GM19328 (cell line): Measurements from ENCODE around the gene NCLN.
"Not testable (repeated sequence)": the region's sequence is repeated elsewhere in the genome, so short reads cannot be mapped to it uniquely, and the experiment has no call there.

Experiments
- ATAC-seq: cut with Tn5 transposase; IDR thresholded peaks from one replicate; pipeline ENCODE4 v1.9.1; 2021; ENCODE audit warnings: mild to moderate bottlenecking, moderate library complexity; ENCODE audit not compliant: unreplicated experiment

Gene NCLN

DNA sequence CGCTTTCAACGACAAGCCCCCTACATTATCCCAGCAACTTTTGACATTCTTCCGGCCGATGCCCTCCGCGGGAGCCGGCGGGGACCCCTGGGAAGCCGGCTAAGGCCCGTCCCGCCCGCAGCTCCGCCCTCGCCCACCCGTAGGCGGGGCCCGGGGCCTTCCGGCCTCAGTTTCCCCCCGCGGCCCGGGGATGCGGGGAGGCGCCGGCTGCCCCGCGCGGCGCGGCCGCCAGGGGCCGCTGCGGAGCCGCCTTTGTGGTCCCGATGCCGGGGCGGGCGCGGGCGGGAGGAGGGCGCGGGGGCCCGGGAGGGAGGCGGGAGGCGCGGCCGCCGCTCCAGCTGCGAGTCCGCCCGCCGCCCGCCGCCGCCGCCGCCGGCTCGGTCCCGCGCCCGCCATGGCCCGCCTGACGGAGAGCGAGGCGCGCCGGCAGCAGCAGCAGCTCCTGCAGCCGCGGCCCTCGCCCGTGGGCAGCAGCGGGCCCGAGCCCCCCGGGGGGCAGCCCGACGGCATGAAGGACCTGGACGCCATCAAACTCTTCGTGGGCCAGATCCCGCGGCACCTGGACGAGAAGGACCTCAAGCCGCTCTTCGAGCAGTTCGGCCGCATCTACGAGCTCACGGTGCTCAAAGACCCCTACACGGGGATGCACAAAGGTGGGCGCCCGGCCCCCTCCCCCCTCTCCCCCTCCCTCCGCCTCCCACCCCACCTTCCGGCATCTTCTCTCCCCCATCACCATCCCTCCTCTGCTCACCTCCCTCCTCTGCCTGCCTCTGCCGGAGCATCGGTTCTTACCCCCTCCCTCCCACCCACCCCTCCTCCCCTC is 38.8 kb downstream of the NCLN start, which contains the start of gene CELF5:
Gene CELF5 (plus strand): TSS at position 316 of the 823 bp plus-strand sequence. CDS start 79 bp downstream, at position 395.
- no peak for ATAC-seq

DNA sequence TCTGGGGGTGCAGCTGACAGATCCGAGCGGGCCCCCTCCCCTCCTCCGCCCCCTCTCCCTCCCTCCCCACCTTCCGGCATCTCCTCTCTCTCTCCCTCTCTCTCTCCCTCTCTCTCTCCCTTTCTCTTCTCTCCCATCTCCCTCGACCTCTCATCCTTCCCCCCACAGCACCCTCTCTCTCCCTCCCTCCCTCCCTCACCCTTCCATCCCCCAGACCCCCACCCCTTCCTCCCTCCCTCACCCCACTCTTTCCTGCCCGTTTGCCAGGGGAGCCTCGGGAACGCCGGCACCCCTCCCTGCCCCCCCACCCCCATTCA is 39.4 kb downstream of the NCLN start:
- ATAC-seq: no peak

DNA sequence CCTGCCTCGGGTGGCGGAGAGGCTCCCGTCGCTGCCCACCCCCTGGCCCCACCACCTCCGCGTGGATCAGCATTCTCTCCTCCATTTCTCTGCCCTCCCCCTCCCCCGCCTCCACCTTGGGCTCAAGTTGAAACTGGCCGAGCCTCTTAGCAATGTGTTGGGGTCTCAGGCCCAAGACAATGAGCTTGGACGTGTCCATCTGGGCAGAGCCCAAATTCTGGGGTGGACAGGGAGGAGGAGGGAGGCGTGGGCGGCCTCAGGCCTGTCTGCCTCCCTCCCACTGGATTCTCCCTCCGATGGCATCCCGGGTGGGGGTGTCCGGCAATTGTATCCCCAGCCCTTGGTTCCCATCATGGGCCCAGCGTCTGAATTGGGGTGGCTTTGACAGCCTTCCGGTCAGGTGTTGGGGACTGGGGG is 40.0 kb downstream of the NCLN start:
- ATAC-seq: no peak

DNA sequence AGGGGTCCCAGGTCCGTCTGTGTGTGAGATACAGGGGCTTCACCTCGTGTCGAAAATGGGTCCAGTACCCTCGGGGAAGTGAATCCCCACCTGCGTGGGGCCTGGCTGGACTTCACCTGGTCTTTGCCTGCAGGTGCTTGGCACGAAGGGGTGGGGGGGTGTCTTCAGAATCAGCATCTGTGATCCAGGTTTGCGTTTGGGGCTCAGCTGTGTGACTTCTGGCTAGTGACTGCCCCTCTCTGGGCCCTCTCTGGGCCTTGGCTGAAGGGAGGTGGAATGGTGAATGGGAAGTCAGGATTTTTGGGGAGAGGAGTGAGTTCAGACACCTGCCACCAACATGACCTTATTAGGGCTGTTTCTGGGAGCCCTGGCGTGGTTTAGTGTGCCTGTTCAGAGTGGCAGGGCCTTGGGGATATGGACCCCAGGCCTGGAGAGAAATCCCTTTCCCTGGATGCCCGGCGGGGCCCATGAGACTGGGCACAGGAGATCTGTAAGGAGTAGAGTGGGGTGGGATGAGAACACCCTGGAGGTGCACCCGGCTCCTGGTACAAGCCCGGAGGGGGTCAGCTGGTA is 41.4 kb downstream of the NCLN start:
- ATAC-seq: no peak

DNA sequence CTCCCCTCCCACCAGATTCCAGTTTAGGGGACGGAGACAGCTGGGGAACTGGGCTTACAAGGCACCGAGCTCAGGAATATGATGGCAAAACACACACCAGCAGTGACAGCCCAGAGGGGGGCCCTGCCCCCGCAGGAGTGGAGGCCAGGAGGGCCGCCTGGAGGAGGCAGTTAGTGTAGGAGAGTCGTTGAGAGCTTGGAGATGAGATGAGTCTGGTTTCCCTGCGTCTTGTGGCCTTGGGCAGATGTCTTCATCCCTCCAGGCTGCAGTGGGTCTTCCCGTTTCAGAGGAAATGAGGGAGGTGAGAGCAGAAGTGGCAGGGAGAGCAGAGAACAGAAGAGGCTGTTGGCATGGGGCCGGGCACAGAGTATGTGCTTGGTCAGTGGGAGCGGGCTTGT is 43.6 kb downstream of the NCLN start:
- no peak for ATAC-seq

DNA sequence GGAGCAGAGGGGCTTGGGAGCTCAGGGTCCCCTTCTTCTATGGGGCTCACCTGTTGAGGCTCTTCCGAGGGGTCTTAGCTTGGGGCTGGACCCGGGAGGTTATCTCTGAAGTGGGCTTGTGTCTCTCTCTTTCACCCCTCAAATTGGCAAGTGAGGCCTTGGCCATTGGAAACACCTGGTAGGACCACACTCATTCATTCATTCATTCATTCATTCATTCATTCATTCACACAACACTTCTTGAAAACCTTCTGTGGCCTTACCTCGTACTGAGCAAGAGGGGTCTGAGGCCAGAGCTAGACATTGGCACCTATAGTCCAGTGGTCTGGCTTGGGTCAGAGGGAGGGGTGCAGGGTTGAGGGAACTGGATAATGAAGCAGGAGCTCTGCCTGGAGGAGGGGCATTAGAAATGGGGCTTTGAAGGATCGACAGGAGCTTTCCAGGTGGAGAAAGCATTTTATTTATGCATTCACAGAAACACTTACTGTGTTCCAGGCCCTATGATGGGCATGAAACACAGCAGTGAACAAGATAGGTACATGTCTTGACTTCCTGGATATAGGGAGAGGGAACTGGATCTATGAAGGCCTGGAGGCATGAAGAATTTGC is 44.3 kb downstream of the NCLN start:
- ATAC-seq: no peak

DNA sequence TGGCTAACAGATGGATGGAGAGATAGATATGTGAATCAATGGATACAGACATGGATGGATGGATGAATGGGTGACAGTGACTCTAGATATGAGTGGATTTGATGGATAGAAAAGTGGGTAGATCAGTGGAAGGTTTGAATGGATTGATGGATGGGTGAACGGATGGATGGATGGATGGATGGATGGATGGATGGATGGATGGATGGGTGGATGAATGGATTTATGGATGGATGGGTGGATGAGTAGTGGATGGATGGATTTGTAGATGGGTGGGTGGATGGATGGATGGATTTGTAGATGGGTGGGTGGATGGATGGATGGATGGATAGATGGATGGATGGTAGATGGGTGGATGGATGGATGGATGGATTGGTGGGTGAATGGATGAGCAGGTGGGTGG is 45.6 kb downstream of the NCLN start:
- ATAC-seq: no peak

DNA sequence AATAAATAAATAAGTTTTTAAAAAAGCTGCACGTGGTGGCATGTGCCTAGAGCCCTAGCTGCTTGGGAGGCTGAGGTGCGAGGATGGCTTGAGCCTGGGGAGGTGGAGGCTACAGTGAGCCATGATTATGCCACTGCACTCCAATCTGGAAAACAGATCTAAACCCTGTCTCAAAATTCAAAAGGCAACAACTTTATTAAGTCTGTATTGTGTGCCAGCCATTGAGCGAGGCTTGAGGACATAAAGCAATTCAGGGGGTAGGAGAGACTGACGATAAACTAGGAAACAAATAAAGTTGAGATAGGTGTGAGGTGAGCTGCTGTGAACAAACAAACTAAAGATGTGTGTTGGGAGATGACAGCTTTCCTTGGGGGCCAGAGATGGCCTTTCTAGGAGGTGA is 47.4 kb downstream of the NCLN start:
- no peak for ATAC-seq

DNA sequence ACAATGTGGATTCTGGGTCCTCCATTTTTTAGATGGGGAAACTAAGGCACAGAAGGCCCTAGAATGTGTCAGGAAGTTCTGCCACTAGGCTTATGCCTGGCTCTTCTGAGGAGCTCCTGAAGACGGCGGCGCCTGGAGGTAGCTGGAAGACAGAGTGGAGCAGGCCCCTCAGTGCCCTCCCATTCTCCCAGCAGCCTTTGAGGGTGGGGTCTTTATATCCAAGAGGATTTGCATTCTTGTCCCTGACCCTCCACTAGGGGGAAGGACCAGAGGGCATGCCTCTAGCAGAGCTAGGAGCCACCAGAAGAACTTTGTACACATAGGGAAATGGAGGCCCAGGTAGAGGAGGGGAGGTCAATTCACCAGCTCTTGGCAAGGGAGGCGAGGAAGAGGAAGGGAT is 48.1 kb downstream of the NCLN start:
- no peak for ATAC-seq

DNA sequence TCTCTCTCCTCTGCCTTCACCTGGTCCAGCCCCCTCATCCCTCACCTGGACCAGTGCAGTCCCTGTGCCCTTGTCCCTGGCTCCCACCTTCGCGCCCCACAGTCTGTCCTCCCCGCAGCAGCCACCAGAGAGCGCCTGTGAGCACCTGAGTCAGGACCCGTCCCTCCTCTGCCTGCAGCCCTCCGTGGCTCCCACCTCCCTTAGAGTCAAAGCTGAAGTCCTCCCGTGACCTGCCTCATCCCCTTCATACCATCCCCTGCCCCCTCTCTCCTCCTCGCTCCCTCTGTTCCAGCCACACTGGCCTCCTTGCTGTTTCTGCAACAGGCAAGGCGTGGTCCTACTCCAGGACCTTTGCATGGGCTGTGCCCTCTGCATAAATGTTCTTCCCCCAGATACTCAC is 49.1 kb downstream of the NCLN start:
- no peak for ATAC-seq

DNA sequence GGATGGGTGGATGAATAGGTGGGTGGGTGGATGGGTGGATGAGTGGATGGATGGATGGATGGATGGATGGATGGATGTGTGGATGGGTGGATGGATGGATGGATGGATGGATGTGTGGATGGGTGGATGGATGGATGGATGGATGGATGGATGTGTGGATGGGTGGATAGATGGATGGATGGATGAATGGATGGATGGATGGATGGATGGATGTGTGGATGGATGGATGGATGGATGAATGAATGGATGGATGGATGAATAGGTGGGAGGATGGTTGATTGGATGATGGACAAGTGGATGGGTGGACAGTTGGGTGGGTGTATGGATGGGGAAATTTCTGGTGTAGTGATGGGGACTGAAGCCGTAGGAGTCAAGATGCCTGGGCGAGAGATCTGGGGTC is 49.9 kb downstream of the NCLN start:
- ATAC-seq: not testable (repeated sequence)

DNA sequence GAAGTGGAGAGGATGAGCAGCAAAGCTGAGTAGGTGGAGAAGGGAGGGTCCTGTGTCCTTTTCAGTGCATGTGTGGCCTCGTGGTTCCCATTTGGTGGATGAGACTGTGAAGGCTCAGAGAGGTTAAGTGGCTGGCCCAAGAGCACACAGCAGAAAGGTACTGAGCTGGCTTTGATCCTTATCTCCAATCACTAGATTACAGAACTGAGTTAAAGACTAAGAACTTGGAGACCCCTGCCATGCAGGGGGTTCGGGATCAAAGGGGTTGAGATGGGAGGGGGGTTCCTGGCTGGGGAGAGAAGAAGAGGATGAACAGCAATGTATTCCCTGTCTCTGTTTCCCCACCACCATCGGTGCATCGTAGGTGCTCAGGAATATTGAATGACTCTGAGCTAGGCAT is 50.5 kb downstream of the NCLN start:
- no peak for ATAC-seq

DNA sequence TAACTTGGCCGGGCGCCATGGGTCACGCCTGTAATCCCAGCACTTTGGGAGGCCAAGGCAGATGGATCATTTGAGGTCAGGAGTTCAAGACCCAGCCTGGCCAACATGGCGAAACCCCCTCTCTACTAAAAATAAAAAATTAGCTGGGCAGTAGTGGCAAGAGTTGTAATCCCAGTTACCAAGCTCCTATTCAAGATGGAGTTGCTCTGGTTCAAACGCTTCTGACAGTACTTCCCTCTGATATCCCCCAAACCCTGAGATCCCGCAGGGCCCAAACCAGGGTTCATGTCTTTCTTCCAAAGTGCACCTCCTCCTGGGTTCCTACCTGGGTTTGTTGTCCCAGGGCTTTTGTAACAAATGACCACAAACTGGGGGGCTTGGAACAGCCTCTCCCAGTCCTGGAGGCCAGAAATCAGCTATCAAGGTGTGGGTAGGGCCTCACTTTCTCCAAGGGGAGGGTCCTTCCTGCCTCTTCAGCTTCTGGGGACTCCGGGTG is 52.4 kb downstream of the NCLN start:
- ATAC-seq: no peak

DNA sequence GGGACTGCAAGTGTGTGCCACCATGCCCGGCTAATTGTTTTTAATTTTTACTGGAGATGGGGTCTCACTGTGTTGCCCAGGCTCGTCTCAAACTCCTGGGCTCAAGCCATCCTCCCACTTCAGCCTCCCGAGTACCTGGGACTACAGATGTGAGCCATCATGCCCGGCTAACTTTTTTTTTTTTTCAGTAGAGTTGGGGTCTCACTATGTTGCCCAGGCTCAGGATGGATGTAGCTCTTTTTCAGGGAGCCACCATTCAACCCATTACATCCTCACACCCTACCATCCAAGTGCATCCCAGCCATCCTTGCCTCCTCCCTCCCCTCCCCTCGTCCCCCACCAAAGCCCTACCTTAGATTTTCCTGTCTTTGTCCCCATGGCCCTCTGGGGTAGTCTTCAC is 53.6 kb downstream of the NCLN start:
- no peak for ATAC-seq

DNA sequence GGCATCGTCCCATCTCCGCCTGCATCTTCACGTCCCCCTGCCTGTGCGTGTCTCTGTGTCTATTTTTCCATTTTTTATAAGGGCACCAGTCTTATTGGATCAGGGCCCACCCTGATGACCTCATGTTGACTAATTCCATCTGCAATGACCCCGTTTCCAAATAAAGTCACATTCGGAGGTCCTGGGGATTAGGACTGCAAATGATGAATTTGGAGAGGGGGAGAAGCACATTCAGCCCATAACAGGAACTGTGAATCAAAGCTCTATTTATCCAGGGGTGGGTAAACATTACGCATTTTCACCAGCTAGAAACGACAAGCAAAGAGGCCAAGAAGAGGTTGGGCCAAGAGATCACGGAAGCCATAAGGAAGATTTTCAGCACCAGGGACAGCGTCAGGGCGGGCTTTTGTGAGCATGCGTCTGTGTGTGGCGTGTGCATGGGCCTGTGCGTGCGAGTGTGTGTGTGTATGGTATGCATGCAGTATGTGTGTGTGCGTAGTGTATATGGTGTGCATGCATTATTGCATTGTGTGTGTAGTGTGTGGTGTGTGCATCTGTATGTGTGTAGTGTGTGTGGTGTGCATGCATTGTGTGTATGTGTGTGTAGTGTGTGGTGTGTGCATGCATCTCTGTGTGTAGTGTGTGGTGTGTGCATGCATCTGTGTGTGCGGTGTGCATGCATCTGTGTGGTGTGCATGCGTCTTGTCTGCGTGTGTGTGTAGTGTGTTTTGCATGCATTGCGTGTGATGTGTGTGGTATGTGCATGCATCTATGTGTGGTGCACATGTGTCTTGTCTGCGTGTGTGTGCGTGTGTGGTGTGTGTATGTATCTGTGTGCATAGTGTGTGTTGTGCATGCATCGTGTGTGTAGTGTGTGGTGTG is 58.3 kb downstream of the NCLN start:
- no peak for ATAC-seq

DNA sequence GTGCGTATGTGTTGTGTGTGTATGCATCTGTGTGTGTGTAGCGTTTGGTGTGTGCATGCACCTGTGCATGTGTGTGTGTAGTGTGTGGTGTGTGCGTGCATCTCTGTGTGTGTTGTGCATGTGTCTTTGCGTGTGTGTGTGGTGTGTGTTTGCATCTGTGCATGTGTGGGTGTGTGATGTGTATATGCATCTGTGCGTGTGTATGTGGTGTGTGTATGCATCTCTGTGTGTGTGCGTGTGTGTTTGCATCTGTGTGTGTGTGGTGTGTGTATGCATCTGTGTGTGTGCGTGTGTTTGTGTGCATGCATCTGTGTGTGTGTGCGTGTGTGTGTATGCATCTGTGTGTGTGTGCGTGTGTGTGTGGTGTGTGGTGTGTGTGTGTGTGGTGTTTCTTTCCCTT is 59.3 kb downstream of the NCLN start:
- ATAC-seq: no peak

DNA sequence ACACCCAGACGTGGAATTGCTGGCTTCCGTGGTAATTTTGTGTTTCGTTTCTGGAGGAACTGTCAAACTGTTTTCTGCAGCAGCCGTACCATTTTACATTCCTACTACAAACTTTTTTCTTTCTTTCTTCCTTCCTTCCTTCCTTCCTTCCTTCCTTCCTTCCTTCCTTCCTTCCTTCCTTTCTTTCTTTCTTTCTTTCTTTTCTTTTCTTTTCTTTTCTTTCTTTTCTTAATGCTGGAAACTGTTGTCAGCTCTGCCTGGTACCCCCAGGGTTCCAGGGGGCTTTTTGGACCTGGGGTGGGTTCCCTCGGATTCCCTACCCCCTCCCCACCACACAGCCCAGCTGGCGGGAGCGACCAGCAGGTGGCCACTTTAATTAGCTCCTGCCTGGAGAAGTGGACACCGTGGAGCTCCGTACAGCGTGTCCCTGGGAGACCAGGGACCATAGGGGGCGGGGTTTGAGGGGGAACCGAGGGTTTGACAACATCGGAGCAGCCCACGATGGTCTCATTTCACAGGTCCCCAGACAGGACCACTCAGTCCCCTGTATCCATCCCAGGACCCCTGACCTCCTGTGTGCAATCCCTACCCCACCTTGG is 63.1 kb downstream of the NCLN start:
- no peak for ATAC-seq

DNA sequence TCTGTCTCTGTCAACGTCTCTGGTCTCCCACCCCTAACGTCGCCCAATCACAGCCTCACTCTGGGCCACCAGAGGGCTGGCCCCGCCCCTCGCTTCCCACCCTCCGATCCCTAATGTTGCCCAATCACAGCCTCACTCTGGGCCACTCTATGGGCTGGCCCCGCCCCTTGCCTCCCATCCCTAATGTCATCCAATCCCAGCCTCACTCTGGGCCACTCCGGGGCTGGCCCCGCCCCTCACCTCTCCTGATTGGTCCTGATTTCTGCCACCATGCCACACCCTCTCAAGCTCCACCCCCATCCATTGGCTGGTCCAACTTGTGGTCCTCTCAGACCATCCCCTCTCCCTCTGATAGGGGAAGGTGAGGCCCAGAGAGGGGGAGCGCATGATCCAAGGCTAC is 63.7 kb downstream of the NCLN start:
- ATAC-seq: no peak

DNA sequence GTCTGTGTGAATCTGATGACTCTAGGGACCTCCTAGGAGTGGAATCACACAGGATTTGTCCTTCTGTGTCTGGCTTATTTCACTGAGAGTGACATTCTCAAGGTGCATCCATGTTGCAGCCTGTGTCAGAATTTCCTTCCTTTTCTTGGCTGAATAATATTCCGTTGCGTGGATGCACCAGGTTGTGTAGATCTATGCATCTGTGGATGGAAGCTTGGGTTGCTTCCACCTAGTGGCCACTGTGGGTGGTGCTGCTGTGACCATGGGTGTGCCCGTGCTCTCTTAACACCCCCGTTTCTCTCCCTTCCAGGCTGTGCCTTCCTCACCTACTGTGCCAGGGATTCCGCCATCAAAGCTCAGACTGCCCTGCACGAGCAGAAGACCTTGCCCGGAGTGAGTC is 64.9 kb downstream of the NCLN start:
- ATAC-seq: no peak

DNA sequence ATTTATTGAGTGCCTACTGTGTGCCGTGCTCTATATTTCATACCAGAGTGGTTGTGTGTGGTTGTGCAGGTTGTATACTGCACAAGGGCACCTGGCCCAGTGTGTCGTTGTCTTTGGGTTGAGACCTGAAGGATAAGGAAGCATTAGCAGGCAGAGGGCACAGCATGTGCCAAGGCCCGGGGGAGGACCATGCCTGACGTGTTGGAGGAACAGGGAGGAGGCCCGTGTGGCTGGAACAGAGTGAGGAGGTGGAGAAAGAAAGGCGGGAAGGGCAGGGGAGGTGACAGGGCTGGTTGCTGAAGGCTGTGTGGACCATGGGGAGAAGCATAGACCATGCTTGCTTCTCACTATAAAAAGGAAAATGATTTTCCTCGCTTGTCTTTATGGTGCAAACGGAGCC is 65.5 kb downstream of the NCLN start:
- ATAC-seq: no peak

DNA sequence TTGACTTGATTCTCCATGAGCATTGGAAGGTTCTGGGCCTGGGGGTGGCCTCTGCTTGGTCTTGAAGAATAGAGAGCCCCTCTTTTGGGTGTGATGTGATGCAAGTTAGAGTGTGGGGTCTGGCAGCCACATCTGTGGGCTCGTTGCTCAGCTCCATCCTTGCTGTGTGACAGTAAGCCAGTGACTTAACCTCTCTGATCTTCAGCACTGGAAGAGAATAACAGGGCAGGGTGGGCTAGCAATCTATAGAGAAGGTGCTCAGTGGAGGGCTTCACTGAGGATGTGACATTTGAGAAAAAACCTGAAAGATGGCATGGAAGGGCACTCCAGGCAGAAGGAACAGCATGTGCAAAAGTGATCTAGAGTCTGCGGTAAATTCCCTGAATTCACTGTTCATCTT is 66.9 kb downstream of the NCLN start:
- ATAC-seq: no peak
